HCT116 (cell line): Measurements from ENCODE around the gene PMEPA1.

ENCODE experiments used
- CEBPB ChIP-seq: IDR thresholded peaks from 2 replicates; pipeline ENCODE4 v1.6.1; 2012; ENCODE audit warnings: low read depth
- TF ChIP-seq, protein P1 (sequence below), 3 experiments: fragments of 200-600 bp in 1 of 3; sonication (generic) in 1 of 3; IDR thresholded peaks in 2 of 3; conservative IDR thresholded peaks in 1 of 3; 2 replicates each; pipeline ENCODE4 v1.5.1; 2012 to 2017; ENCODE audit warnings: low read depth in 2 of 3, low read length in 2 of 3, antibody characterized with exemption in 1 of 3, borderline replicate concordance in 1 of 3, control low read depth in 1 of 3, mild to moderate bottlenecking in 1 of 3, mixed read lengths in 1 of 3, mixed run types in 1 of 3, moderate library complexity in 1 of 3; ENCODE audit not compliant: insufficient read depth in 1 of 3

DNA sequence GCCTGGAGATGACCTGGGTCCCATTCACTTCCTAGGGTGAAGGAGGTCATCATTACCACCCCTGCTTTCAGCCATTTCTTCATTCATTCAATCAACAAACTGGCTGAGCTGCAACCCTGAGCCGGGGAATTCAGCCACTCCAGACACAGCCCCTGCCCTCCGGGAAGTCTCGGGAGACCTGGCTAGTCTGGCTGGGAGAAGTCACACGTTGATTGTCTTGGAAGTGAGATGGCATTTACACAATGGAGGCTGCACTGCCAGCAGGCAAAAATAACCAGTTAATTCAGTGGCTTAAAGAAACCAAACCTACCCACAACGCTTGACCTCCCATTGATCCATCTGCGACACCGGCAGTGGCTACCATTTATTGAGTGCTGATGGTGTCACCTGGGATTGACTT is 2.0 kb upstream of the PMEPA1 start:
- no peak for TF ChIP-seq CEBPB
- TF ChIP-seq, protein P1, sequence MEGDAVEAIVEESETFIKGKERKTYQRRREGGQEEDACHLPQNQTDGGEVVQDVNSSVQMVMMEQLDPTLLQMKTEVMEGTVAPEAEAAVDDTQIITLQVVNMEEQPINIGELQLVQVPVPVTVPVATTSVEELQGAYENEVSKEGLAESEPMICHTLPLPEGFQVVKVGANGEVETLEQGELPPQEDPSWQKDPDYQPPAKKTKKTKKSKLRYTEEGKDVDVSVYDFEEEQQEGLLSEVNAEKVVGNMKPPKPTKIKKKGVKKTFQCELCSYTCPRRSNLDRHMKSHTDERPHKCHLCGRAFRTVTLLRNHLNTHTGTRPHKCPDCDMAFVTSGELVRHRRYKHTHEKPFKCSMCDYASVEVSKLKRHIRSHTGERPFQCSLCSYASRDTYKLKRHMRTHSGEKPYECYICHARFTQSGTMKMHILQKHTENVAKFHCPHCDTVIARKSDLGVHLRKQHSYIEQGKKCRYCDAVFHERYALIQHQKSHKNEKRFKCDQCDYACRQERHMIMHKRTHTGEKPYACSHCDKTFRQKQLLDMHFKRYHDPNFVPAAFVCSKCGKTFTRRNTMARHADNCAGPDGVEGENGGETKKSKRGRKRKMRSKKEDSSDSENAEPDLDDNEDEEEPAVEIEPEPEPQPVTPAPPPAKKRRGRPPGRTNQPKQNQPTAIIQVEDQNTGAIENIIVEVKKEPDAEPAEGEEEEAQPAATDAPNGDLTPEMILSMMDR (IDR thresholded peaks at IDR 0.05 in 2 of 3, conservative IDR thresholded peaks at IDR 0.05 in 1 of 3; ENCODE audit: borderline replicate concordance in 1 of 3, insufficient read depth in 1 of 3, low read depth in 2 of 3, low read length in 2 of 3) = no peak
